NCI-H2107 treated with DMSO at 0.1 percent for 48 hours (cell line): ENCODE measurements around the gene NOL7.

ENCODE experiments used
- DNase-seq: peaks from one replicate; lab custom pipeline; 2025; ENCODE audit not compliant: unreplicated experiment; lab: John Stamatoyannopoulos, UW

Gene NOL7

GRCh38 chr6:13614926-13615791, at the start of gene NOL7:
Gene NOL7, plus strand, starts transcription at chr6:13615335. Its CDS starts 24 bp downstream, at chr6:13615359.
- peak; percentile 68 for DNase-seq

GRCh38 chr6:13565921-13566320, 49.2 kb upstream of the NOL7 start:
- no peak for DNase-seq

GRCh38 chr6:13566500-13566899, 48.6 kb upstream of the NOL7 start:
- DNase-seq = no peak

- DNase-seq = no peak
Measured at GRCh38 chr6:13568970-13569369, 46.2 kb upstream of the NOL7 start.

GRCh38 chr6:13572240-13572639, 42.9 kb upstream of the NOL7 start:
- DNase-seq = no peak

- DNase-seq = no peak
Measured at GRCh38 chr6:13572951-13573654, 42.0 kb upstream of the NOL7 start.

- no peak for DNase-seq
Measured at GRCh38 chr6:13573669-13574110, 41.4 kb upstream of the NOL7 start.

- DNase-seq = peak; percentile 66
Measured at GRCh38 chr6:13574149-13574570, 41.0 kb upstream of the NOL7 start.

GRCh38 chr6:13574571-13575376, 40.4 kb upstream of the NOL7 start, which contains the start of gene SIRT5:
Gene SIRT5, plus strand, starts transcription at chr6:13574601. Its CDS starts 9,510 bp downstream, at chr6:13584111.
- peak; percentile 72 for DNase-seq

GRCh38 chr6:13575377-13575775, 39.8 kb upstream of the NOL7 start:
- no peak for DNase-seq

- no peak for DNase-seq
Measured at GRCh38 chr6:13576017-13576416, 39.1 kb upstream of the NOL7 start.

- no peak for DNase-seq
Measured at GRCh38 chr6:13577926-13578325, 37.2 kb upstream of the NOL7 start.

GRCh38 chr6:13579911-13580310, 35.2 kb upstream of the NOL7 start:
- no peak for DNase-seq

GRCh38 chr6:13581700-13582229, 33.4 kb upstream of the NOL7 start:
- DNase-seq = no peak

- no peak for DNase-seq
Measured at GRCh38 chr6:13586603-13587542, 28.3 kb upstream of the NOL7 start.

GRCh38 chr6:13589801-13590200, 25.3 kb upstream of the NOL7 start:
- DNase-seq = no peak

GRCh38 chr6:13590574-13591153, 24.5 kb upstream of the NOL7 start:
- DNase-seq = no peak

- DNase-seq = no peak
Measured at GRCh38 chr6:13591205-13591921, 23.8 kb upstream of the NOL7 start.

GRCh38 chr6:13593103-13593502, 22.0 kb upstream of the NOL7 start:
- DNase-seq = no peak
